Gastroesophageal sphincter (tissue), 3 donors: Measurements from ENCODE around the gene A4GALT.

Experiments
- POLR2A ChIP-seq, 2 donors: fragments of 450-650 bp; IDR thresholded peaks; one replicate each; pipeline ENCODE4 v1.6.1; 2017; ENCODE audit warnings: antibody characterized with exemption in 2 of 2, mild to moderate bottlenecking in 2 of 2, moderate library complexity in 1 of 2
- TF ChIP-seq, protein P1 (sequence below), 4 experiments: fragments of 200-600 bp in 2 of 4; fragments of 450-650 bp in 2 of 4; sonication (generic) in 1 of 4; IDR thresholded peaks; one replicate each; pipeline ENCODE4 v1.5.1; 2017 to 2019; ENCODE audit warnings: antibody characterized with exemption in 4 of 4, mild to moderate bottlenecking in 2 of 4, moderate library complexity in 2 of 4

DNA sequence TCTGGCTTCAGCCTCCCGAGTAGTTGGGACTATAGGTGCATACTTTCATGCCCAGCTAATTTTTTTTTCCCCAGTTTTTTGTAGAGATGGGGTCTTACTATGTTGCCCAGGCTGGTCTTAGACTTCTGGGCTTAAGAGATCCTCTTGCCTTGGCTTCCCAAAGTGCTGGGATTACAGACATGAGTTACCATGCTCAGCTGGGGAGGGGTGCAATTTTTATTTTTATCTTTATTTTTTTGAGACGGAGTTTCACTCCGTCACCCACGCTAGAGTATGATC is 49.7 kb upstream of the A4GALT start:
- TF ChIP-seq, protein P1, sequence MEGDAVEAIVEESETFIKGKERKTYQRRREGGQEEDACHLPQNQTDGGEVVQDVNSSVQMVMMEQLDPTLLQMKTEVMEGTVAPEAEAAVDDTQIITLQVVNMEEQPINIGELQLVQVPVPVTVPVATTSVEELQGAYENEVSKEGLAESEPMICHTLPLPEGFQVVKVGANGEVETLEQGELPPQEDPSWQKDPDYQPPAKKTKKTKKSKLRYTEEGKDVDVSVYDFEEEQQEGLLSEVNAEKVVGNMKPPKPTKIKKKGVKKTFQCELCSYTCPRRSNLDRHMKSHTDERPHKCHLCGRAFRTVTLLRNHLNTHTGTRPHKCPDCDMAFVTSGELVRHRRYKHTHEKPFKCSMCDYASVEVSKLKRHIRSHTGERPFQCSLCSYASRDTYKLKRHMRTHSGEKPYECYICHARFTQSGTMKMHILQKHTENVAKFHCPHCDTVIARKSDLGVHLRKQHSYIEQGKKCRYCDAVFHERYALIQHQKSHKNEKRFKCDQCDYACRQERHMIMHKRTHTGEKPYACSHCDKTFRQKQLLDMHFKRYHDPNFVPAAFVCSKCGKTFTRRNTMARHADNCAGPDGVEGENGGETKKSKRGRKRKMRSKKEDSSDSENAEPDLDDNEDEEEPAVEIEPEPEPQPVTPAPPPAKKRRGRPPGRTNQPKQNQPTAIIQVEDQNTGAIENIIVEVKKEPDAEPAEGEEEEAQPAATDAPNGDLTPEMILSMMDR (IDR thresholded peaks at IDR 0.05) = no peak
- no peak for TF ChIP-seq POLR2A (IDR thresholded peaks at IDR 0.05)
